Activated naive CD4-positive, alpha-beta T cell treated with anti-CD3 and anti-CD28 coated beads, Interleukin-2, amount 50 U/mL, for 24 hours (primary cell): ENCODE data around the gene NUAK1.
"Not testable (repeated sequence)": the region's sequence is repeated elsewhere in the genome, so short reads cannot be mapped to it uniquely, and the experiment has no call there.

Source experiments
- H3K27ac Mint-ChIP-seq: one replicate; pipeline ENCODE4 v1.8.0; 2021; ENCODE audit warnings: mild to moderate bottlenecking, mixed read lengths
- H3K27me3 Mint-ChIP-seq: one replicate; pipeline ENCODE4 v1.8.0; 2021; ENCODE audit warnings: mixed read lengths
- H3K36me3 Mint-ChIP-seq: one replicate; pipeline ENCODE4 v1.8.0; 2021; ENCODE audit warnings: mixed read lengths
- H3K4me1 Mint-ChIP-seq: one replicate; pipeline ENCODE4 v1.8.0; 2021; ENCODE audit warnings: mixed read lengths
- H3K4me3 Mint-ChIP-seq: one replicate; pipeline ENCODE4 v1.8.0; 2021; ENCODE audit warnings: mild to moderate bottlenecking, mixed read lengths
- H3K9me3 Mint-ChIP-seq: one replicate; pipeline ENCODE4 v1.8.0; 2021; ENCODE audit warnings: mixed read lengths

The NUAK1 gene

DNA sequence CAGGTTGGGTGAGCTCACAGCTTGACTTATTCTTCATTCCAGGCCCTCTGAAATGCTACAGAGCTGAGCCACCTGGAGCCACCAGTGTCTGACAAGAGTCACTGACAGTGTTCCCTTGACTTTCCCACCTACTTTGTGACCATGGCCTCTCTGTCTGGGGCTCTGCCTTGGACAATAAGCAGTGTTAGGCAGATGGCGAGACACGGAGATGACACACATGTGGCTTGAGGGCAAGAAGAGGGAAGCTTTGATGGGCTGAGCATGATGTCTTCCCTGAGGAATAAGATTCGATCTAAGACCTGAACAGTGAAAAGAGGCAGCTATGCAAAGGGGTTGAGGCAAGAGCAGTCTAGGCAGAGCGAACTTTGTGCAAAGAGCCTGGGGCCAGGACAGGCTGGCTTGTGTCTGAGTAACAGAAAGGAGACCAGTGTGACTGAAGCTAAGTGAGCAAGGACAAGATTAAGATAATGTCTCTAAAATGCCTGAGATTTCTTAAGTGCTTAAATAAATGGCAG, 105.5 kb downstream of the NUAK1 start:
- Mint-ChIP-seq H3K9me3 (no peaks in the 10 kb centered on the region), H3K4me3 (no peak overlapping the region), H3K4me1 (no peaks in the 10 kb centered on the region), H3K36me3 (no peaks in the 10 kb centered on the region), H3K27ac (no peak overlapping the region), H3K27me3 (peaks cover 3% of the 10 kb centered on the region)

DNA sequence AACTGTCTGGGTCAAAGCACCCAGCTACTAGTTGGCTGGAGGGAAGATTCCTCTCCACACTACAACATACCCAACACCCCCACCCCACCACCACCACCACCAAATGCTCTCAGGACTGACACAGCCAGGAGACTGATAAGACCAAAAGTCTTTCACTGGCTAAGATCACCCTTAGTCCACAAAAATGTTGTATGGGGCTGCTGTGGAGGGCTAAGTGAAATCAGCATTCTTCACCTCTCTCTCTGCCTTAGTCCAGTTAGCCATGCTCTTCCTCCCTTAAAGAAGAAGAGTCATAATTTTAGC, 106.2 kb downstream of the NUAK1 start:
- H3K27ac Mint-ChIP-seq, result no peak overlapping the region
- H3K9me3 Mint-ChIP-seq, result no peaks in the 10 kb centered on the region
- peaks cover 9% of the 10 kb centered on the region for H3K27me3 Mint-ChIP-seq
- no peaks in the 10 kb centered on the region for H3K4me1 Mint-ChIP-seq
- H3K4me3 Mint-ChIP-seq, result no peak overlapping the region
- no peaks in the 10 kb centered on the region for H3K36me3 Mint-ChIP-seq

DNA sequence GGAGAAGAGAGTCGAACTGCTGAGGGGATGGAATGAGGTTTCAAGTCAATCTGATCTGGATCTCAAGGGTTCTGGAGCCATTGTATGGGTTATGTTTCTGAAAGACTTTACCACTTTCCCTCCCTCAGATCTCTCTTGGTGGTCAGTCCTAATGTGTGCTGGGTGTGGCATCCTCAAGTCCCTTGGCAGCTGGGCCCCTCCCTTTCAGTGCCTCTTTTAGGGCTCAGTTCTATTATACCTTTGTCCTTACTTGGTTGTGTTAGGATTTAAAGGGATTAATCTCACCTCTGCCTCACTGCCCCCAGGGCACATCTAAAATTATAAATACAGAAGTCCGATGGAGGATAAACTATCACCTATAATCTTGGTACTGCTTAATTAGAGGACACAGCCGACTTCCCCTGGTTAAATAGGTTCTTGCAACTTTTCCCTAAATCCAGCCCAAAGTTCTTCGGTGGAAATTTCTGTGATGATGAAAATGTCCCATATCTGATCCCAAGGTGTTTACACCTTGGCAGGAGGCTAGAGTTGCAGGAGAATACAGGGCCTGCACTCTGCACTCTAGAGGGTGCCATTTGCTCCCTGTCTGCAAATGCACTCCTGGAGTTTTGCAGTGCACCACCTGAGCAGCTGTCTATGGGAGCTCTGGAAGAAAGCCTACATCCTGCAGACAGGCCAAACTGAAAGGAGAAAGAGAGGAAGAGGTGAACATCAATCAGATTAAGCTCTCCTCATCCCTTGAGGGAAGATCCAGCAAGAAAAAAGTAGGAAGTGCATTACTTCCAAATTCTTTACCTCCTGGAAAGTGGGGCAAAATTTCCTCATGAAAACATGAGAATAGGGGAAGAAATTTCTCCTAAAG, 106.8 kb downstream of the NUAK1 start:
- Mint-ChIP-seq H3K27me3 (peaks cover 9% of the 10 kb centered on the region), H3K9me3 (no peaks in the 10 kb centered on the region), H3K4me1 (no peaks in the 10 kb centered on the region), H3K27ac (no peak overlapping the region), H3K36me3 (no peaks in the 10 kb centered on the region), H3K4me3 (no peak overlapping the region)

DNA sequence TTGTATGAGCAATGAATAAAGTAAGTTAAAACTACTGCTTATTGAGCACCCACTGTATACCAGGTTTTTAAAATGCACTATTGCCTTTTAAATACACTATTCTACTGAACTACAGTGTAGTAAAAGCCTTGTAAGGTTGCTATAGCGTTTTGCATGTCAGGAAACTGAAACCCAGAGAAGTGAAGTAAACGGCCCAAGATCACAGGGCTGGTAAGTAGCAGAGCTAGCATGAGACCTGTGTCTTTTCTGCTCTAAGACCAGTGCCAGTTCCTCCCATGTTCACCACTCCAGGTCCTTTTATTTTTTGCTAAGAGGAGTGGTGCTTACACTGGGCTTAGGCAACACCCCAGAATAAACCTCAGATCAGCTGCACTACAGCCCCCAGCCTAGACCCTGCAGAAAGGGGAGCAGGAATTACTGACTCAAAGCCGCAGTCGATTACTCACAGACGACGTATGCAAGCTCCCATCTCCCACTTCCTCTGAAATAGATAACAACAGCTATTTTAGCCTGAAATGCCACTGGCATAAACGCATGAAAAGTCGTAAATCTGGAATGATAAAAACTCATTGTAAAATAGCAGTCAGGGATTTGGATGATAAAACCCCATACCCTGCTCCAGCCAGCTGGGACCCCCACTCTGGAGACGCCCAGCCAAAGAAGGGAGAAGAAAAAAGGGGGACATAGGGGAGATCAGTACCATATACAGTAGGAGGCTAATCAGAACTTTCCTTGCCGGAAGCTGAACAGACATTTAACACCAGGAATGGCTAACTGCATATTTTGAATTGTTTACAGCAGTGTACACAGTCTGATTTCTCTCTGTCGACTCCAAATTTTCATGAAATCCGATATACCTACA, 108.3 kb downstream of the NUAK1 start:
- H3K27ac Mint-ChIP-seq, result no peak overlapping the region
- peaks cover 13% of the 10 kb centered on the region for H3K27me3 Mint-ChIP-seq
- no peaks in the 10 kb centered on the region for H3K4me1 Mint-ChIP-seq
- H3K9me3 Mint-ChIP-seq, result no peaks in the 10 kb centered on the region
- H3K36me3 Mint-ChIP-seq, result no peaks in the 10 kb centered on the region
- H3K4me3 Mint-ChIP-seq, result no peak overlapping the region

DNA sequence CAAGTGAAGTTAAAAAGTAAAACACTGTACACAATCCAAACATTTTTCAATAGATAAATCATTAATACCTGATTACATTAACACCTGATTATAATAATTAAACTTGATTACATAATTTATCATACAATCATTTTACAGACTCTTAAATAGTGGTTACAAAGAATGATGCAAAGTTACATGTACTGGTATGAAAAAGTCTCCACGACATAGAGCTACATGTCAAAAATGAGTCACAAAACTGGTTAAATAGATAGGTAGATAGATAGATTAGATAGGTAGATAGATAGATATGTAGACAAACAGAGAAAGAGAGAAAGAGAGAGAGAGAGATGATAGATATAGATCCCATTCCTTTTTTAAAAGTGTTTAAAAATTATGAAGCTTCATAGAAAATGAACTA, 109.2 kb downstream of the NUAK1 start:
- no peaks in the 10 kb centered on the region for H3K36me3 Mint-ChIP-seq
- H3K4me3 Mint-ChIP-seq, result no peak overlapping the region
- no peak overlapping the region for H3K27ac Mint-ChIP-seq
- no peaks in the 10 kb centered on the region for H3K9me3 Mint-ChIP-seq
- peaks cover 13% of the 10 kb centered on the region for H3K27me3 Mint-ChIP-seq
- H3K4me1 Mint-ChIP-seq, result no peaks in the 10 kb centered on the region

DNA sequence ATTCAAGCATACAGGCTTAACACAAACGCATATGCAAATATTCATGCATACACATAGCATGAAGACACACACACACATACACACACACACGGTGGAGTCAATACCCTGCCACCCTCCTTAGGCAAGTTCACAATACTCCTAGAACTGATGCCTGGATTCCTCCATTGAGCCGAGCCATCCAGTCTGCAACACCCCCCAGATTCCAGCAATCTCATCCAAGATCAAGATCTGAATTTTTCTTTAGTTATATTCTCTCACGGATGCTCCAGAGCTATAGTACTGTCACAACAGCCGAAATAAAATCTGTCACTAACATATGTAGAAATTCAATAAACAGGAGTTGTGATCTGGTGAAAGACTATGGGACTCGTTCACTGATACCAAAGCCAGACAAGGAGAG, 110.8 kb downstream of the NUAK1 start:
- H3K36me3 Mint-ChIP-seq, result no peaks in the 10 kb centered on the region
- H3K27ac Mint-ChIP-seq, result no peak overlapping the region
- peaks cover 13% of the 10 kb centered on the region for H3K27me3 Mint-ChIP-seq
- no peaks in the 10 kb centered on the region for H3K9me3 Mint-ChIP-seq
- no peak overlapping the region for H3K4me3 Mint-ChIP-seq
- H3K4me1 Mint-ChIP-seq, result no peaks in the 10 kb centered on the region

DNA sequence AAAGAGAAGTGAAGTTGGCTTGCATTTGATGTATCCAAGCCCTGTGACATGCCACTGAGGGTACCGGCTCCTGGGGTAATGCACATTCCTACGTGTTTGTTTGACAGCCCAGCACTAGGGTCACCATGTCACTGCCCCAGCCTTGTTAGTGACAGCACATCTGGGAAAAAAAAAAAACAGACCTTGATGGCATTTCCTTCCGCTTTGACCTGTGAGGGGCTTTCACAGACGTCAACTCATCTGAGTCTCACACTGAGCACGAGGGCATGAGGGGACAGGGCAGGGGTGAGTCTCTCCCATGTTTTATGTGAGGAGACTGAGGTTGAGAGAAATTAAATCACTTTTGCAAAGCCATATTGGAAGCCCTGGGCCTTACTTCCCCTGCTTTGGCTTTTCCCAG, 111.5 kb downstream of the NUAK1 start:
- Mint-ChIP-seq H3K27ac (no peak overlapping the region), H3K9me3 (no peaks in the 10 kb centered on the region), H3K4me1 (no peaks in the 10 kb centered on the region), H3K4me3 (no peak overlapping the region), H3K36me3 (no peaks in the 10 kb centered on the region), H3K27me3 (peaks cover 13% of the 10 kb centered on the region)

DNA sequence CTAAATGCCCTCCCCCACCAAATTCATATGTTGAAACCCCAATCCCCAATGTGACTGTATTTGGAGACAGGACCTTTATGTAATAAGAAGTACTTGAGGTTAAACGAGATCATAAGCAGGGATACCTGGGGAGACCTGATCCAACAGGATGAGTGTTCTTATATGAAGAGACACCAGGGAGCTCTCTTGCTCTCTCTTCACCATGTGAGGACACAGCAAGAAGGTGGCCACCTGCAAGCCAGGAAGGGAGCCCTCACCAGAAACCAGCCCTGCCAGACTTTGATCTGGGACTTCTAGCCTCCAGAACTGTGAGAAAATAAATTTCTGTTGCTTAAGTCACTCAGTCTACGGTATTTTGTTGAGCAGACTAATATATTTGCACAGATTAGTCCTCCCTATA, 113.6 kb downstream of the NUAK1 start:
- Mint-ChIP-seq H3K27ac (no peak overlapping the region), H3K27me3 (peaks cover 14% of the 10 kb centered on the region), H3K36me3 (no peaks in the 10 kb centered on the region), H3K9me3 (no peaks in the 10 kb centered on the region), H3K4me3 (no peak overlapping the region), H3K4me1 (no peaks in the 10 kb centered on the region)

DNA sequence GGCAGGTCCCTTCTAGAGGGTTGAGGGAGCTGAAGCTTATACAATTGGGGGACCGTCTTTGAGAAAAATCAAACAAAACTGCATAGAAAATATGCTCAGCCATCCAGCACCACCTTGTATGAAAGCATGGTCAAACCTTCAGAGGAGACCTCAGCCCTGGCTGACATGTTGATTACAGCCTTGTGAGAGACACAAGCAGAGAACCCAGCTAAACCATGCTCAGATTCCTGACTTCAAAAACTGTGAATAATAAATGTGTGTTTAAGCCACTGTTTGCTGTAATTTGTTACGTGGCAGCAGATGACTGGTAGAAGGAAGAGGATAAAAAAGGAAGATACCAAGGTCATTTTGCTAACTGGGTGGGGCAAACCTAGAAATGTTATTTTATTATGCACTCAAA, 115.7 kb downstream of the NUAK1 start:
- no peaks in the 10 kb centered on the region for H3K36me3 Mint-ChIP-seq

DNA sequence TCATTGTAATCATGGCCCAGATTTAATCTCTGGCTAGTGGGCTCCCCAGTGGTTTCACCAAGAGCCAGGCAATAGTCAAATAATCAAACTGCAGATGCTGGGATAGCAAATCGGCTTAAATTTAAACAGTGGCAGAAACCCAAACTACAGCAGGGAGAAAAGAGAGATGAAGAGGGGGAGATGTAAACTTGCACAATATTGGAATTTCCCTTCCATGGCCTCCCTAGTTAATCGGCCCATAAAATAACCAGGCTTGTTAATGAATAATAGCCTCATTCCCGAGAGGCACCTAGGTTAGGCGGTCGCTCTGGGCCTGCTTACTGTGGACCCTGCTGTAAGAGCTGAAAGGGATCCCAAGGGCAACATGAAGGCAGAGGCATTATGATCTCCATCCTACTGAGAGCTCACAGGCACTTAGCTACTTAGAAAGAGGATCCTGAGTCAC, 116.2 kb downstream of the NUAK1 start:
- Mint-ChIP-seq H3K27me3 (peaks cover 6% of the 10 kb centered on the region), H3K4me1 (no peaks in the 10 kb centered on the region), H3K9me3 (peaks cover 7% of the 10 kb centered on the region), H3K27ac (no peak overlapping the region), H3K36me3 (no peaks in the 10 kb centered on the region), H3K4me3 (no peak overlapping the region)

More for the DNA sequence above, 115.7 kb downstream of the NUAK1 start:
- Mint-ChIP-seq H3K4me3 (no peak overlapping the region), H3K4me1 (no peaks in the 10 kb centered on the region), H3K9me3 (peaks cover 7% of the 10 kb centered on the region), H3K27ac (no peak overlapping the region), H3K27me3 (peaks cover 11% of the 10 kb centered on the region)

DNA sequence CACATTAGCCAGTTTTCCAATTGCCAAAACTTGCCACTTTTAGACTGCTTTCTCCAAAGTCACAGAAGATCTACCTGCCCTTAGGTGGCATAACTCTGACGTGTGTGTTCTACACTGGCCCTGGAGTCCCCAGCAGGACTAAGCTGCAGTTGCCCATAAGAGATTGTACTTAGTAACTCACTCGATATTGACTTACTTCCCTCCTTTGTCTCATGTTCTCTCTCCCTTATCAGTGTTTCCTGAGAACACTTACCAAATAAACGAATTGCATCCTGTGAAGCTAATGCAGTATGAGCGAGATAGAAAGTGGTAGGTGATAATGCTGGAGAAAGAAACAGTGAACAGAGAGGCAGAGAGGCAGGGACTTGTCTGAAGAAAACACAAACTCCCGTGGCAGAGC, 117.2 kb downstream of the NUAK1 start:
- Mint-ChIP-seq H3K36me3 (no peaks in the 10 kb centered on the region), H3K4me3 (no peak overlapping the region), H3K4me1 (no peaks in the 10 kb centered on the region), H3K27me3 (peaks cover 4% of the 10 kb centered on the region), H3K9me3 (peaks cover 7% of the 10 kb centered on the region), H3K27ac (no peak overlapping the region)

DNA sequence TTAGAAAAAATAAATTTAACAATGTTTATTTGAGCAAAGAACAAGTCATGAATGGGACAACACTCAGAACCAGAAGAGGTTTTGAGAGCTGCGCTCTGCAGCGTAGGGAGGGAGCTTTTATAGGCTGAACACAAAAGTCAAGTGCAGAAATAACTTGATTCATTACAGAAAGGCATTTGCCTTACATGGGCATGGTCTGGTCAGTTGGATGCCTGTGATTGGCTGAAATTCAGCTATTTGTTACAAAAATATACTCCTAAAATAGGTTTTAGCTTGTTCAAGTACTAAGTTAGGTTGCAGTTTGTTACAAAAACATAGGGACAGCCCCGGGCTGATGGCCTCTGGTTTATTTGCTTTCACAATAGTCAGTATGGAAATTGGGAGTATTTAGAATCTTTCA, 118.0 kb downstream of the NUAK1 start:
- Mint-ChIP-seq H3K4me3 (no peak overlapping the region), H3K4me1 (no peaks in the 10 kb centered on the region), H3K9me3 (peaks cover 7% of the 10 kb centered on the region)

DNA sequence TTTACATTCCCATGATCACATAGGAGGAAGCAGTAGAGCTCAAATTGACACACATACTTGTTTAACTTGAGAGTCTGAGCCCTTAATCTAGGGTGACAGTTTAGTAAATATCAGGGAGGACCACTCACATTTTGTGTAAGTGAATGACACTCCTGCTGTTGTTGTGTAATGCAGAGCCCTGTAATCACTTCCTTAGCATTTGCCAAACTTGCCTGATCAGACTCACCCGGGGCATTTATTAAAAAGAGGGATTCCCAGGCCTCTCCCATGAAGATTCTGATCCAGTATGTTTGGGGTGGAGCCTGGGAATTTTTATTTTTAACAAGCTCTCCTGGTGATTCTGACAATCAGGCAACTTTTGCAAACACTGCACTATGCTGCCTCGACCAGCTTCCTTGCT, 119.6 kb downstream of the NUAK1 start:
- Mint-ChIP-seq H3K36me3 (no peaks in the 10 kb centered on the region), H3K27me3 (peaks cover 2% of the 10 kb centered on the region), H3K9me3 (peaks cover 7% of the 10 kb centered on the region), H3K4me1 (no peaks in the 10 kb centered on the region), H3K27ac (no peak overlapping the region), H3K4me3 (no peak overlapping the region)

More for the DNA sequence above, 118.0 kb downstream of the NUAK1 start:
- no peak overlapping the region for H3K27ac Mint-ChIP-seq
- H3K36me3 Mint-ChIP-seq, result no peaks in the 10 kb centered on the region
- H3K27me3 Mint-ChIP-seq, result peaks cover 2% of the 10 kb centered on the region

DNA sequence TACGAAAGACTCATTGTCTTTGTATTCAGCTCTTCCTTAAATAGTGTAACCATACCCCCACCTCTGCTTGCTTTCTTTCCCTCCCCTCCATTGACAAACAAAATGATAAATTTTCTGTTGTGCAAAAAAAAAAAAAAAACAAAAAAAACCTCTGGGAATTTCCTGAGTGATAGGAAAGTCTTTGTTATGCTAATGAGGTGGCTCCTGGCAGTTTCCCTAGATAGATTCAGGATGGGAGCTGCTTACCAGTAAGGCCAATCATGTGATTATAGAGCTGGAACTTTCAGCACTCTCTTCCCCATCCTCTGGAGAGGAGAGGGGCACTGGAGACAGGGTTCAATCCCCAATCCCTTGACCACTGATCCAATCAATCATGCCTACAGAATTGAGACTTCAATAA, 120.5 kb downstream of the NUAK1 start:
- Mint-ChIP-seq H3K27me3 (peaks cover 2% of the 10 kb centered on the region), H3K27ac (no peak overlapping the region), H3K36me3 (no peaks in the 10 kb centered on the region), H3K4me1 (no peaks in the 10 kb centered on the region), H3K9me3 (peaks cover 7% of the 10 kb centered on the region), H3K4me3 (no peak overlapping the region)

DNA sequence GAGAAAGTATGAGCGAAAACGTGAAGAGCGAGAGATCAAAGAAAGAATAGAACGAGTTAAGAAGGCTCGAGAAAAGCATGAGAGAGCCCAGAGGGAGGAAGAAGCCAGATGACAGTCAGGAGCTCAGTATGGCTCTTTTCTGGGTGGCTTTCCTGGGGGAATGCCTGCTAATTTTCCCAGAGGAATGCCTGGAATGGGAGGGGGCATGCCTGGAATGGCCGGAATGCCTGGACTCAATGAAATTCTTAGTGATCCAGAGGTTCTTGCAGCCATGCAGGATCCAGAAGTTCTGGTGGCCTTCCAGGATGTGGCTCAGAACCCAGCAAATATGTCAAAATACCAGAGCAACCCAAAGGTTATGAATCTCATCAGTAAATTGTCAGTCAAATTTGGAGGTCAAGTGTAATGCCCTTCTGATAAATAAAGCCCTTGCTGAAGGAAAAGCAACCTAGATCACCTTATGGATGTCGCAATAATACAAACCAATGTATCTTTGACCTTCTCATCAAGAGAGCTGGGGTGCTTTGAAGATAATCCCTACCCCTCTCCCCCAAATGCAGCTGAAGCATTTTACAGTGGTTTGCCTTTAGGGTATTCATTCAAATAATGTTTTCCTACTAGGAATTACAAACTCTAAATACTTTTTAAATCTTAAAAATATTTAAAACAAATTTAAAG, 122.0 kb downstream of the NUAK1 start:
- not testable (repeated sequence) for H3K4me3 Mint-ChIP-seq, H3K27me3 Mint-ChIP-seq, H3K4me1 Mint-ChIP-seq, H3K36me3 Mint-ChIP-seq, H3K27ac Mint-ChIP-seq
- peaks cover 13% of the 10 kb centered on the region for H3K9me3 Mint-ChIP-seq

DNA sequence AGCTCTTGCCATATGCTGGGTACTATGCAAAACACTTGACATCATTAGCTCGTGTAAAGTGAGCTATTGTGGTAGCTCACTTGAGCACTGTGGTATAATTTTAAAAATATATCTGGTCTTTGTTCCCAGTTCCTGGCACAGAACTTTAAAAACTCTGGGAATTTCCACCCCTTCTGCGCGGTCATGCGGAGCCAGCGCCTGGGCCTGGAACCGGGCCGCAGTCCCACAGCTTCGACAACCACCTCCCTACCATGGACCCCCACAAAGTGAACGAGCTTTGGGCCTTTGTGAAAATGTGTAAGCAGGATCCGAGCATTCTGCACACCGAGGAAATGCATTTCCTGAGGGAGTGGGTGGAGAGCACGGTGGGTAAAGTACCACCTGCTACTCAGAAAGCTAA, 123.1 kb downstream of the NUAK1 start:
- Mint-ChIP-seq H3K36me3 (no peaks in the 10 kb centered on the region), H3K4me1 (no peaks in the 10 kb centered on the region), H3K27me3 (peaks cover 4% of the 10 kb centered on the region), H3K4me3 (no peak overlapping the region), H3K27ac (no peak overlapping the region), H3K9me3 (peaks cover 15% of the 10 kb centered on the region)
